Fibroblast of lung (primary cell): ENCODE measurements around the gene CREB3. TPM values are rescaled to one million over a fixed set of nuclear protein-coding genes. Genes with fewer than 3 reads are reported as not detected.

ENCODE experiments used
- DNase-seq, 2 donors: peaks; one replicate each; pipeline versions ENCODE4 v3.0.0 to v3.0.0-alpha.2; 2010; ENCODE audit warnings: low read depth in 2 of 2
- H2AFZ ChIP-seq: 2 replicates; pipeline ENCODE4 v1.5.1; 2012; ENCODE audit warnings: low read length, control low read depth, inconsistent platforms
- H3K27ac ChIP-seq: 2 replicates; pipeline ENCODE4 v1.5.1; 2011; ENCODE audit warnings: low read length, control low read depth; ENCODE audit not compliant: insufficient read depth
- H3K27me3 ChIP-seq: 2 replicates; pipeline ENCODE4 v1.5.1; 2011; ENCODE audit warnings: mild to moderate bottlenecking, low read length; ENCODE audit not compliant: control insufficient read depth, insufficient read depth
- H3K36me3 ChIP-seq: 2 replicates; pipeline ENCODE4 v1.5.1; 2011; ENCODE audit warnings: low read length; ENCODE audit not compliant: control insufficient read depth, insufficient read depth
- H3K4me1 ChIP-seq: 2 replicates; pipeline ENCODE4 v1.5.1; 2011; ENCODE audit warnings: low read length; ENCODE audit not compliant: control insufficient read depth, insufficient read depth; ENCODE audit errors: extremely low read depth
- H3K4me2 ChIP-seq: 2 replicates; pipeline ENCODE4 v1.5.1; 2011; ENCODE audit warnings: low read length, control low read depth; ENCODE audit not compliant: insufficient read depth; ENCODE audit errors: extremely low read depth
- H3K4me3 ChIP-seq, 4 experiments: fragments of 200-600 bp in 1 of 4; sonication (generic) in 1 of 4; replicated peaks in 1 of 4; 2 replicates each; pipeline ENCODE4 v1.5.1; 2011 to 2016; ENCODE audit warnings: low read length in 4 of 4, low read depth in 3 of 4, mild to moderate bottlenecking in 3 of 4, control low read depth in 2 of 4, inconsistent platforms in 1 of 4, mixed read lengths in 1 of 4; ENCODE audit not compliant: insufficient read depth in 1 of 4; ENCODE audit errors: control extremely low read depth in 1 of 4
- H3K79me2 ChIP-seq: 2 replicates; pipeline ENCODE4 v1.5.1; 2012; ENCODE audit warnings: mild to moderate bottlenecking, low read length, inconsistent platforms; ENCODE audit not compliant: control insufficient read depth, insufficient read depth
- H3K9ac ChIP-seq: 2 replicates; pipeline ENCODE4 v1.5.1; 2011; ENCODE audit warnings: mild to moderate bottlenecking, low read length, control low read depth; ENCODE audit not compliant: insufficient read depth
- H3K9me3 ChIP-seq: 2 replicates; pipeline ENCODE4 v1.5.1; 2012; ENCODE audit warnings: low read depth, low read length; ENCODE audit not compliant: control insufficient read depth, insufficient read depth
- H4K20me1 ChIP-seq: 2 replicates; pipeline ENCODE4 v1.5.1; 2011; ENCODE audit warnings: low read length; ENCODE audit not compliant: control insufficient read depth, insufficient read depth; ENCODE audit errors: extremely low read depth
- EZH2 ChIP-seq: IDR thresholded peaks from 2 replicates; pipeline ENCODE4 v1.5.1; 2012; ENCODE audit warnings: low read length, control low read depth, mild to moderate bottlenecking; ENCODE audit errors: missing control alignments
- polyA plus RNA-seq, 2 donors: library from polyadenylated mRNA; depleted of rRNA in 1 of 2; stranded (reverse) in 1 of 2; unstranded in 1 of 2; fragments of >200 nt; gene quantifications; 2 replicates each; pipeline ENCODE4 v1.2.1, GENCODE V29; 2011 to 2012; ENCODE audit warnings: missing spikeins in 1 of 2
- total RNA-seq: library from RNA; depleted of rRNA; stranded (reverse); fragments of >200 nt; gene quantifications from 2 replicates; pipeline ENCODE4 v1.2.1, GENCODE V29; 2014
- TF ChIP-seq, protein P1 (sequence below), 2 donors: IDR thresholded peaks in 1 of 2; conservative IDR thresholded peaks in 1 of 2; 1 replicate in 1 of 2; 2 replicates in 1 of 2; pipeline ENCODE4 v1.5.1; 2011 to 2012; ENCODE audit warnings: low read length in 2 of 2, control low read depth in 1 of 2, inconsistent platforms in 1 of 2, low read depth in 1 of 2, mild to moderate bottlenecking in 1 of 2

CREB3 gene
- total and polyA plus RNA-seq, 2 donors (not counting 1 experiment from before 2014, with no cell fraction given), result 50.2 to 70.2 TPM

DNA sequence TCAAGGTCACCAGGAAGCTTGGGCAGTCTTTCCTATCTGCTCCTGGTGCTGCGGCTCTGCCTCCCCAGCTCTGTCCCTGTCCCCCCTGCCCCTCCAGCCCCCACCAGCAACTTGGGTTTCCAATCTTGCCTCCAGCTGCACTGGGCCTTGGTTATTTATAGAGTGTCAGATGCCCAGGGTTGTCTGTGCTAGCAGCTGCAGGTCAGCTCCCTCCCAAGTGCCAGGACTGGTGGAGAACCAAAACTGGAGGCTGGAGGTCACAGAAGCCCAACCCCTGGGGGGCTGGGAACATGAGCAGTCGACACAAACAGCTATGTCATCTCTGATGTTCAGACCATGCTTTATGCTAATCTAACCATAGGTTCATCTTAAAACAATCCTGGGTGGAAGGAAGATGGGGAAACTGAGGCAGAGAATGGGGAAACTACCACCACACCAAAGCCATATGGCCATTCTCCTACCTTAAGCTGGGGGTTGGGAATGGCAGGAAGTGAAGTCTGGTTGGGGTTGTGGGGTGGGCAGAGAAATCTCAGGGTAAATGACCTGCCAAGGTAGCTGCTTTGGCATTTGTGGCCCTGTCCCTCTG is 44.4 kb upstream of the CREB3 start:
- Histone ChIP-seq H2AFZ (no peak overlapping the region), H4K20me1 (peaks cover 2% of the 10 kb centered on the region), H3K27me3 (no peaks in the 10 kb centered on the region), H3K27ac (peak overlapping the region; percentile 84), H3K4me1 (peaks cover 29% of the 10 kb centered on the region), H3K79me2 (peaks cover 52% of the 10 kb centered on the region), H3K4me3 (peak overlapping the region; percentile 57 to 99 (median 67)), H3K9ac (peak overlapping the region; percentile 73), H3K36me3 (peaks cover 23% of the 10 kb centered on the region), H3K4me2 (peak overlapping the region; percentile 99), H3K9me3 (no peaks in the 10 kb centered on the region)
- no peak for TF ChIP-seq EZH2
- TF ChIP-seq, protein P1, sequence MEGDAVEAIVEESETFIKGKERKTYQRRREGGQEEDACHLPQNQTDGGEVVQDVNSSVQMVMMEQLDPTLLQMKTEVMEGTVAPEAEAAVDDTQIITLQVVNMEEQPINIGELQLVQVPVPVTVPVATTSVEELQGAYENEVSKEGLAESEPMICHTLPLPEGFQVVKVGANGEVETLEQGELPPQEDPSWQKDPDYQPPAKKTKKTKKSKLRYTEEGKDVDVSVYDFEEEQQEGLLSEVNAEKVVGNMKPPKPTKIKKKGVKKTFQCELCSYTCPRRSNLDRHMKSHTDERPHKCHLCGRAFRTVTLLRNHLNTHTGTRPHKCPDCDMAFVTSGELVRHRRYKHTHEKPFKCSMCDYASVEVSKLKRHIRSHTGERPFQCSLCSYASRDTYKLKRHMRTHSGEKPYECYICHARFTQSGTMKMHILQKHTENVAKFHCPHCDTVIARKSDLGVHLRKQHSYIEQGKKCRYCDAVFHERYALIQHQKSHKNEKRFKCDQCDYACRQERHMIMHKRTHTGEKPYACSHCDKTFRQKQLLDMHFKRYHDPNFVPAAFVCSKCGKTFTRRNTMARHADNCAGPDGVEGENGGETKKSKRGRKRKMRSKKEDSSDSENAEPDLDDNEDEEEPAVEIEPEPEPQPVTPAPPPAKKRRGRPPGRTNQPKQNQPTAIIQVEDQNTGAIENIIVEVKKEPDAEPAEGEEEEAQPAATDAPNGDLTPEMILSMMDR (conservative IDR thresholded peaks at IDR 0.05 in 1 of 2, IDR thresholded peaks at IDR 0.05 in 1 of 2; ENCODE audit: low read depth in 1 of 2, low read length in 2 of 2), result no peak
- DNase-seq, result peak in 1 of 2 donors; percentile 19

DNA sequence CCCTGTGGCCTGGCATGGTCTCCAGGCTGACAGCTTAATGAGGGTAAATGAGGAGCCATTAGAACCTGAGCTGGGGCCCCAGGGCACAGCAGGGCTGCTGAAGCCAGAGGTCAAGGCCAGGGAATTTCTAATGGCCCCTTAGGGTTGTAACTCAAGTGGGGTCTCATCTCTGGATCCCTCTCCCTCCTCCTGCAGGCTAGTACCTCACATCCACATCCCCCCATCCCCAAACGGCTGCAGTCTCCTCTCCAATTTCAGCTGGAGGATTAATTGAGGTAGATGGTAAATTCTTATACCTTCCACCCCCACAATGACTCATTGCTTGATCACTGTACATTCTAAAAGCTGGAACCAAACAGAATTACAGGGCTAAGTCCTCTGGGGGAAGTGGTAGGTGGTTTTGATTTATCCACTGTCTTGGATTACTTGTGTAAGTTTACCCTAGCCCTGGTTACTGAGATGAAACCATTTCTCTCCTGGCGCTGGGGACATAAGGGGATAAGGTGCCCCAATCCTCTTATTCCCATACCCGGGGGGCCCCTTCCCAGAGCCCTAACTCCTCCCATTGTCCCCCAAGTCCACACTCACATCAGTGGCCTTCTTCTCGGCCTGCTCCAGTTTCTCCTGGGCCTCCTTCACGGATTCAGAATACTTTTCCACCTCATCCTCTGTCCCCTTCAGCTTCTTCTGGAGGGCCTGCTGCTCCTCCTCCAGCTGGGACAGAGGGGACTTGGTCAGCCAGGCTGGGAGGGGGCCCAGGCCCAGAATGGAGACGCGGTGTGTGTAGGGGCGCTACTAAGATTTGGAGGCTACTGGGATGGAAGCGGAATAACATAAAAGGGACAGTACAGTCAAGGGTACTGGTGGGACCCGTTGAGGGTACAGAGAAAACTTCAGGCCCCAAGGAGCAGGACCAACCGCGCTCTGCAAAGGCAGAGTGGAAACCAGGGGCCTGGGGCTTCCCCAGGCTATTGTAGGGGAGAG is 43.6 kb upstream of the CREB3 start:
- H3K4me2 ChIP-seq, result peak overlapping the region; percentile 99
- H3K36me3 ChIP-seq, result peaks cover 25% of the 10 kb centered on the region
- H3K79me2 ChIP-seq, result peaks cover 52% of the 10 kb centered on the region
- H3K27me3 ChIP-seq, result no peaks in the 10 kb centered on the region
- peaks cover 2% of the 10 kb centered on the region for H4K20me1 ChIP-seq
- H3K4me1 ChIP-seq, result peaks cover 29% of the 10 kb centered on the region
- no peaks in the 10 kb centered on the region for H3K9me3 ChIP-seq
- H2AFZ ChIP-seq, result no peak overlapping the region
- H3K27ac ChIP-seq, result peak overlapping the region; percentile 84
- peak overlapping the region; percentile 73 for H3K9ac ChIP-seq
- TF ChIP-seq, protein P1 (conservative IDR thresholded peaks at IDR 0.05 in 1 of 2, IDR thresholded peaks at IDR 0.05 in 1 of 2; ENCODE audit: low read depth in 1 of 2, low read length in 2 of 2), result no peak
- no peak for TF ChIP-seq EZH2
- peak overlapping the region; percentile 57 to 99 (median 67) for H3K4me3 ChIP-seq
- DNase-seq, result peak; percentile 79 to 86
